Activated CD4-positive, alpha-beta T cell treated with anti-CD3 and anti-CD28 coated beads, Interleukin-2, amount 10 ng/mL, durations not matched to agents 7 days and 5 days (primary cell): Measurements from ENCODE around the gene ZNF500. TPM values are rescaled to one million over a fixed set of nuclear protein-coding genes. Genes with fewer than 3 reads are reported as not detected.

Source experiments
- CTCF ChIA-PET: fragments of 350-600 bp; sonication (Branson Sonifier 250); formaldehyde crosslinking; loops from one replicate; lab custom pipeline; 2021; ENCODE audit warnings: antibody characterized with exemption; lab: Charles Lee
- POLR2A ChIA-PET: fragments of 350-600 bp; sonication (Branson Sonifier 250); formaldehyde crosslinking; loops from one replicate; lab custom pipeline; 2021; ENCODE audit warnings: antibody characterized with exemption; lab: Charles Lee
- DNase-seq: peaks from one replicate; pipeline ENCODE4 v3.0.0-alpha.2; 2020
- H3K27ac Mint-ChIP-seq: one replicate; pipeline ENCODE4 v1.8.0; 2021; ENCODE audit warnings: mild to moderate bottlenecking, moderate library complexity, mixed read lengths
- H3K27me3 Mint-ChIP-seq: one replicate; pipeline ENCODE4 v1.8.0; 2021; ENCODE audit warnings: mixed read lengths
- H3K36me3 Mint-ChIP-seq: one replicate; pipeline ENCODE4 v1.8.0; 2021; ENCODE audit warnings: low read depth, mixed read lengths
- H3K4me1 Mint-ChIP-seq: one replicate; pipeline ENCODE4 v1.8.0; 2021; ENCODE audit warnings: mixed read lengths
- H3K4me3 Mint-ChIP-seq: one replicate; pipeline ENCODE4 v1.8.0; 2021; ENCODE audit warnings: mild to moderate bottlenecking, moderate library complexity, mixed read lengths
- H3K9me3 Mint-ChIP-seq: one replicate; pipeline ENCODE4 v1.8.0; 2021; ENCODE audit warnings: mixed read lengths
- total RNA-seq, 2 experiments: library from RNA; stranded (reverse); gene quantifications; one replicate each; pipeline ENCODE4 v1.2.3, GENCODE V29; 2021

ZNF500 gene
- total RNA-seq, 2 experiments from 2014 or later: 12.7 to 18.7 TPM

- no peak for DNase-seq
- peaks cover 35% of the 10 kb centered on the region for H3K36me3 Mint-ChIP-seq
- ChIA-PET POLR2A (no interaction called here), CTCF (interaction anchor here (0.6 to 1.6 kb wide), 2 partner anchors 21 to 26 kb away, joined by 3 to 5 read pairs; partner anchors contain the start of genes ANKS3 and DNAAF8)
- peaks cover 9% of the 10 kb centered on the region for H3K4me1 Mint-ChIP-seq
- H3K4me3 Mint-ChIP-seq: no peak overlapping the region
- H3K9me3 Mint-ChIP-seq: peaks cover 3% of the 10 kb centered on the region
- no peaks in the 10 kb centered on the region for H3K27me3 Mint-ChIP-seq
- no peak overlapping the region for H3K27ac Mint-ChIP-seq
These were observed 6.6 kb downstream of the ZNF500 start for GRCh38 chr16:4760221-4760910.

GRCh38 chr16:4755687-4756086 lies 11.3 kb downstream of the ZNF500 start:
- ChIA-PET POLR2A (no interaction called here), CTCF (no interaction called here)
- no peak overlapping the region for H3K4me3 Mint-ChIP-seq
- DNase-seq: no peak
- peaks cover 3% of the 10 kb centered on the region for H3K9me3 Mint-ChIP-seq
- H3K36me3 Mint-ChIP-seq: peaks cover 43% of the 10 kb centered on the region
- no peaks in the 10 kb centered on the region for H3K4me1 Mint-ChIP-seq
- H3K27ac Mint-ChIP-seq: no peak overlapping the region
- no peaks in the 10 kb centered on the region for H3K27me3 Mint-ChIP-seq

- Mint-ChIP-seq H3K27ac (no peak overlapping the region), H3K36me3 (peaks cover 37% of the 10 kb centered on the region), H3K4me1 (no peaks in the 10 kb centered on the region), H3K27me3 (no peaks in the 10 kb centered on the region), H3K9me3 (peaks cover 3% of the 10 kb centered on the region), H3K4me3 (no peak overlapping the region)
- ChIA-PET CTCF (no interaction called here), POLR2A (no interaction called here)
- DNase-seq: no peak
These were observed 12.1 kb downstream of the ZNF500 start for GRCh38 chr16:4754865-4755264.

- Mint-ChIP-seq H3K9me3 (peaks cover 3% of the 10 kb centered on the region), H3K4me1 (no peaks in the 10 kb centered on the region), H3K27me3 (no peaks in the 10 kb centered on the region), H3K4me3 (no peak overlapping the region), H3K36me3 (peaks cover 25% of the 10 kb centered on the region), H3K27ac (no peak overlapping the region)
- POLR2A ChIA-PET: no interaction called here
- CTCF ChIA-PET: no interaction called here
- DNase-seq: no peak
These were observed 13.7 kb downstream of the ZNF500 start for GRCh38 chr16:4753227-4753626.

GRCh38 chr16:4752351-4753100 lies 14.4 kb downstream of the ZNF500 start:
- ChIA-PET POLR2A (no interaction called here), CTCF (no interaction called here)
- no peak overlapping the region for H3K27ac Mint-ChIP-seq
- H3K9me3 Mint-ChIP-seq: peaks cover 3% of the 10 kb centered on the region
- peaks cover 2% of the 10 kb centered on the region for H3K4me1 Mint-ChIP-seq
- H3K4me3 Mint-ChIP-seq: no peak overlapping the region
- peaks cover 25% of the 10 kb centered on the region for H3K36me3 Mint-ChIP-seq
- no peaks in the 10 kb centered on the region for H3K27me3 Mint-ChIP-seq
- no peak for DNase-seq

- Mint-ChIP-seq H3K36me3 (peaks cover 24% of the 10 kb centered on the region), H3K27ac (no peak overlapping the region), H3K9me3 (peaks cover 3% of the 10 kb centered on the region), H3K27me3 (no peaks in the 10 kb centered on the region), H3K4me3 (no peak overlapping the region), H3K4me1 (peaks cover 2% of the 10 kb centered on the region)
- DNase-seq: no peak
- ChIA-PET POLR2A (no interaction called here), CTCF (no interaction called here)
These were observed 16.1 kb downstream of the ZNF500 start for GRCh38 chr16:4750896-4751295.

- Mint-ChIP-seq H3K9me3 (no peaks in the 10 kb centered on the region), H3K27ac (no peak overlapping the region), H3K4me1 (peaks cover 2% of the 10 kb centered on the region), H3K4me3 (no peak overlapping the region), H3K36me3 (peaks cover 14% of the 10 kb centered on the region), H3K27me3 (no peaks in the 10 kb centered on the region)
- DNase-seq: no peak
- ChIA-PET CTCF (interaction anchor here (0.6 kb wide), 1 partner anchor 122 kb away, joined by 4 read pairs; no protein-coding TSS in a partner anchor), POLR2A (no interaction called here)
These were observed 17.2 kb downstream of the ZNF500 start for GRCh38 chr16:4749700-4750257.

- Mint-ChIP-seq H3K36me3 (peaks cover 12% of the 10 kb centered on the region), H3K27ac (no peak overlapping the region), H3K27me3 (no peaks in the 10 kb centered on the region), H3K4me1 (peaks cover 2% of the 10 kb centered on the region), H3K4me3 (no peak overlapping the region), H3K9me3 (no peaks in the 10 kb centered on the region)
- POLR2A ChIA-PET: no interaction called here
- DNase-seq: no peak
- CTCF ChIA-PET: interaction anchor here (1.5 kb wide), 1 partner anchor 14 kb away, joined by 6 read pairs; the partner anchor contains the start of genes ANKS3 and DNAAF8
These were observed 18.1 kb downstream of the ZNF500 start for GRCh38 chr16:4748682-4749411.

- Mint-ChIP-seq H3K27ac (peak overlapping the region; percentile 46), H3K9me3 (no peaks in the 10 kb centered on the region), H3K4me1 (peaks cover 8% of the 10 kb centered on the region), H3K27me3 (no peaks in the 10 kb centered on the region), H3K36me3 (peaks cover 10% of the 10 kb centered on the region), H3K4me3 (no peak overlapping the region)
- no peak for DNase-seq
- CTCF ChIA-PET: interaction anchor here (1.0 to 1.5 kb wide), 3 partner anchors 13 to 267 kb away, joined by 3 to 6 read pairs (median 3); partner anchors contain the start of genes ANKS3 and DNAAF8
- POLR2A ChIA-PET: no interaction called here
These were observed 18.9 kb downstream of the ZNF500 start for GRCh38 chr16:4747906-4748681.

- no peak overlapping the region for H3K27ac Mint-ChIP-seq
- ChIA-PET POLR2A (no interaction called here), CTCF (interaction anchor here (0.6 to 1.5 kb wide), 4 partner anchors 12 to 266 kb away, joined by 3 to 6 read pairs (median 3); partner anchors contain the start of genes ANKS3 and DNAAF8)
These were observed 19.9 kb downstream of the ZNF500 start for GRCh38 chr16:4746991-4747574.

GRCh38 chr16:4746215-4746614 lies 20.7 kb downstream of the ZNF500 start:
- Mint-ChIP-seq H3K27me3 (no peaks in the 10 kb centered on the region), H3K4me3 (no peak overlapping the region), H3K4me1 (peaks cover 11% of the 10 kb centered on the region), H3K36me3 (peaks cover 4% of the 10 kb centered on the region), H3K9me3 (no peaks in the 10 kb centered on the region), H3K27ac (no peak overlapping the region)
- ChIA-PET CTCF (no interaction called here), POLR2A (no interaction called here)
- DNase-seq: no peak

More at GRCh38 chr16:4746991-4747574, 19.9 kb downstream of the ZNF500 start:
- Mint-ChIP-seq H3K36me3 (peaks cover 6% of the 10 kb centered on the region), H3K4me3 (no peak overlapping the region), H3K4me1 (peaks cover 11% of the 10 kb centered on the region), H3K9me3 (no peaks in the 10 kb centered on the region), H3K27me3 (no peaks in the 10 kb centered on the region)
- no peak for DNase-seq

- CTCF ChIA-PET: no interaction called here
- no peak for DNase-seq
- Mint-ChIP-seq H3K27ac (no peak overlapping the region), H3K4me1 (peaks cover 11% of the 10 kb centered on the region), H3K4me3 (no peak overlapping the region), H3K27me3 (no peaks in the 10 kb centered on the region), H3K9me3 (no peaks in the 10 kb centered on the region), H3K36me3 (no peaks in the 10 kb centered on the region)
- POLR2A ChIA-PET: no interaction called here
These were observed 21.7 kb downstream of the ZNF500 start for GRCh38 chr16:4745274-4745569.
